ENCODE results near the gene BBC3. TPM values are rescaled to one million over a fixed set of nuclear protein-coding genes. Genes with fewer than 3 reads are reported as not detected.

BBC3 gene
- total RNA-seq, 4 donors from 2014 or later: 0.48 to 3.2 (median 2.6) TPM

DNA sequence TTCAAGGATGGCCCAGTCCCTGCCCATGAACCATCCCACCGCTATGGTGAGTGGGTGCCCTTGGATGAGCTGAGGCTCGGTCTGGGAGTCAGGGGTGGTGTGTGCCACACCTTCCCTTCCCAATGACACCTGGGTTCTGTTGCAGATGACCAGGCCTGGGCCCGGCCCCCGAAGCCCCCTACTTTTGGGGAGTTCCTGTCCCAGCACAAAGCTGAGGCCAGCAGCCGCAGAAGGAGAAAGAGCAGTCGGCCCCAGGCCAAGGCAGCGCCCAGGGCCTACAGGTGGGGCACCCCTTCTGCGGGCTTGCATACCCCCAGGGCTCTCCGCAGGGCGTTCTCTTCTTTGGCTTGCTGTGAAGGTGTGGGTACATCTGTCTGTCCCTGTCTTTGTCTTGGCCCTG, 39.4 kb upstream of the BBC3 start:
- DNase-seq: no peak
- Histone ChIP-seq H3K9me3 (no peaks in the 10 kb centered on the region), H3K27ac (no peak overlapping the region), H3K4me1 (peaks cover 3 to 36% (median 15%) of the 10 kb centered on the region in 3 donors), H3K27me3 (no peaks in the 10 kb centered on the region), H3K36me3 (peaks cover 12 to 65% (median 34%) of the 10 kb centered on the region in 3 donors), H3K4me3 (no peak overlapping the region)
- WGBS, 2 donors: 82% methylated on average over 2 of the region's 10 CpGs; no CpG with 5 or more reads in 1 of the 2 donors
- intact Hi-C loops (cut with DNase I): no loop called here
- TF ChIP-seq CTCF (IDR thresholded peaks at IDR 0.05): no peak
- TF ChIP-seq POLR2A (IDR thresholded peaks at IDR 0.05): no peak

DNA sequence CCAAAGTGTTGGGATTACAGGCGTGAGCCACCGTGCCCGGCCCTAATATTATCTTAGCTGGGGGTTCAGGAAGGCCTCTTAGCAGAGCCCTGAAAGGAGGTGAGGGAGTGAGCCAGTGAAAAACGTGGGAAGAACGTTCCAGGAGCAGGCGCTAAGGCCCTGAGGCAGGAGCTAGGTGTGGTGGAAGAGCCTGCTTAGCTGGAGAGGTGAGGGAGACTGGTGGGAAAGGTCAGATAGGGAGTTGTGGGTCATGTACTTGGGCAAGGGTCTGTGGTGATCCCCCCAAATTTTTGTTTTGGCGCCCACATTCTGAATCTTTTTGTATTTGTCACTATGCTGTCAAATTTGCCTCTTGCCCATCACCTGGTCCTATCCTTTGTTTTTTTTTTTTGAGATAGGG, 38.6 kb upstream of the BBC3 start:
- no peaks in the 10 kb centered on the region for H3K27me3 ChIP-seq
- H3K27ac ChIP-seq: no peak overlapping the region
- TF ChIP-seq CTCF (IDR thresholded peaks at IDR 0.05): no peak
- no peak for TF ChIP-seq POLR2A (IDR thresholded peaks at IDR 0.05)
- no peaks in the 10 kb centered on the region for H3K9me3 ChIP-seq
- no peak overlapping the region for H3K4me3 ChIP-seq
- intact Hi-C loops (cut with DNase I): no loop called here
- H3K36me3 ChIP-seq: peaks cover 20 to 74% (median 42%) of the 10 kb centered on the region in 3 donors
- DNase-seq: no peak
- H3K4me1 ChIP-seq: peaks cover 0 to 29% (median 9%) of the 10 kb centered on the region in 3 donors
- WGBS, 2 donors: 65 to 83% methylated on average over 4 to 6 of the region's 7 CpGs

DNA sequence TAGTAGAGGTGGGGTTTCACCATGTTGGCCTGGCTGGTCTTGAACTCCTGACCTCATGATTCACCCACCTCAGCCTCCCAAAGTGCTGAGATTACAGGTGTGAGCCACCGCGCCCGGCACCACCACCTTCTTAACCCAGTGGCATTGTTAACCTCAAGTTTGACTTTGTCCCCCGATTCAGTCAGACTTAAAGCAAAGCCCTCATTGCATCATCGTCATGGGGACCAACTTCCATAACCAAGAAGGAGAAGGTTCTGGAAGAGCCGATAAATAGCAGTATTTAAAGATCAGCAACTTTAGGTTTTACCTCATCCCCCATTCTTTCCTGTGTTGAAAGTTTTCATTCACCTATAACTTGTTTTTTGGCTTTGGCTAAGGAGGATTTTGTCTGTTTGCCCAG, 37.0 kb upstream of the BBC3 start:
- no peak overlapping the region for H3K4me3 ChIP-seq
- no peak for TF ChIP-seq CTCF (IDR thresholded peaks at IDR 0.05)
- TF ChIP-seq POLR2A (IDR thresholded peaks at IDR 0.05): no peak
- peaks cover 23 to 89% (median 46%) of the 10 kb centered on the region in 3 donors for H3K36me3 ChIP-seq
- peaks cover 0 to 22% (median 7%) of the 10 kb centered on the region in 3 donors for H3K4me1 ChIP-seq
- 84 to 94% methylated on average over 6 of the region's 6 CpGs for WGBS, 2 donors
- intact Hi-C loops (cut with DNase I): no loop called here
- H3K27me3 ChIP-seq: no peaks in the 10 kb centered on the region
- DNase-seq: no peak
- no peaks in the 10 kb centered on the region for H3K9me3 ChIP-seq
- H3K27ac ChIP-seq: no peak overlapping the region

DNA sequence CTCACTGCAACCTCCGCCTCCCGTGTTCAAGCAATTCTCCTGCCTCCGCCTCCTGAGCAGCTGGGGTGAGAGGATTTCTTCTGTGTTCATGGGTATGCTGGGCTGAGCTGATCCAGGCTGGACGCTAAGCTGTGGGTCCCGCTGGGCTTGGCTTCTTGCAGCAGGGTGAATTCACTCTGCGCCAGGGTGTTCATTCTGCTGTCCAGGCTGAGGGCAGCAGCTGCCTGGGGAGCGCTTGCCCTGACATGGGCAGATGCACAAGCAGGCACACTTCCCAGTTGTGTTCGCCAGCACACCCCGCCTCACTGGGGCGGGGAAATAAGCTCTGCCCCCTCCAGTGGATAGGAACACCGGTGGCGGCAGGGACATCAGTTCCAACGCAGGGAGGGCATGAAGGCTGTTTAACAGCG, 36.4 kb upstream of the BBC3 start:
- peaks cover 23 to 96% (median 51%) of the 10 kb centered on the region in 3 donors for H3K36me3 ChIP-seq
- H3K27me3 ChIP-seq: no peaks in the 10 kb centered on the region
- H3K4me1 ChIP-seq: peaks cover 0 to 15% (median under 1%) of the 10 kb centered on the region in 3 donors
- TF ChIP-seq POLR2A (IDR thresholded peaks at IDR 0.05) (no peak), CTCF (IDR thresholded peaks at IDR 0.05) (no peak)
- intact Hi-C loops (cut with DNase I): no loop called here
- no peak for DNase-seq
- H3K4me3 ChIP-seq: no peak overlapping the region
- H3K9me3 ChIP-seq: no peaks in the 10 kb centered on the region
- H3K27ac ChIP-seq: no peak overlapping the region
- WGBS, 2 donors: 60 to 82% methylated on average over 6 to 14 of the region's 14 CpGs

DNA sequence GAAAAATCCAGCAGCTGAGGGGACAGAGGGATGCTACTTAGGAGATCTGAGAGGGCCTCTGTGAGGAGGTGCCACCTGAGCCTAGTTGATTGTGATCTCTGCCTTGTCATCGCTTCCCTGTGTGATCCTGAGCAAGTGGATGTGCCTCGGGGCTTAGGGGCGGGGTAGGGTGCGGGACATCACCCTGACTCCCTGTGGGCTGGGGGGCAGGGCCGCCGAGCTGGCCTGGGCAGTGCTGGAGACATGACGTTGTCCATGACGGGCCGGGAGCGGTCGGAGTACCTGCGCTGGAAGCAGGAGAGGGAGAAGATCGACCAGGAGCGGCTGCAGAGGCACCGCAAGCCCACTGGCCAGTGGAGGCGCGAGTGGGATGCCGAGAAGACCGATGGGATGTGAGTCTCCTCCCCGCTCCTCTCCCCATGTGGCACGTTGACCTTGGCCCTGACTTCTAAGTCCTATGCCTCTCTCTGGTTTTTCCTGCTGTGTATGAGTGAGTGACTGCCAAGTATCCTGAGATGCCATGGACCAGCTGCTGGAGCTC, 35.5 kb upstream of the BBC3 start:
- no peak for DNase-seq
- intact Hi-C loops (cut with DNase I): no loop called here
- H3K9me3 ChIP-seq: no peaks in the 10 kb centered on the region
- WGBS, 2 donors: 86 to 88% methylated on average over 9 to 14 of the region's 21 CpGs
- TF ChIP-seq POLR2A (IDR thresholded peaks at IDR 0.05): no peak
- TF ChIP-seq CTCF (IDR thresholded peaks at IDR 0.05): no peak
- H3K4me3 ChIP-seq: no peak overlapping the region
- H3K36me3 ChIP-seq: peaks cover 23 to 98% (median 51%) of the 10 kb centered on the region in 3 donors
- H3K27me3 ChIP-seq: no peaks in the 10 kb centered on the region
- peaks cover 0 to 9% (median 0%) of the 10 kb centered on the region in 3 donors for H3K4me1 ChIP-seq
- no peak overlapping the region for H3K27ac ChIP-seq
